HG03039 (cell line): ENCODE data around the gene SPAG16.

ENCODE experiments used
- ATAC-seq: cut with Tn5 transposase; IDR thresholded peaks from one replicate; pipeline ENCODE4 v1.9.1; 2021; ENCODE audit warnings: mild to moderate bottlenecking, moderate library complexity; ENCODE audit not compliant: unreplicated experiment

SPAG16 gene

DNA sequence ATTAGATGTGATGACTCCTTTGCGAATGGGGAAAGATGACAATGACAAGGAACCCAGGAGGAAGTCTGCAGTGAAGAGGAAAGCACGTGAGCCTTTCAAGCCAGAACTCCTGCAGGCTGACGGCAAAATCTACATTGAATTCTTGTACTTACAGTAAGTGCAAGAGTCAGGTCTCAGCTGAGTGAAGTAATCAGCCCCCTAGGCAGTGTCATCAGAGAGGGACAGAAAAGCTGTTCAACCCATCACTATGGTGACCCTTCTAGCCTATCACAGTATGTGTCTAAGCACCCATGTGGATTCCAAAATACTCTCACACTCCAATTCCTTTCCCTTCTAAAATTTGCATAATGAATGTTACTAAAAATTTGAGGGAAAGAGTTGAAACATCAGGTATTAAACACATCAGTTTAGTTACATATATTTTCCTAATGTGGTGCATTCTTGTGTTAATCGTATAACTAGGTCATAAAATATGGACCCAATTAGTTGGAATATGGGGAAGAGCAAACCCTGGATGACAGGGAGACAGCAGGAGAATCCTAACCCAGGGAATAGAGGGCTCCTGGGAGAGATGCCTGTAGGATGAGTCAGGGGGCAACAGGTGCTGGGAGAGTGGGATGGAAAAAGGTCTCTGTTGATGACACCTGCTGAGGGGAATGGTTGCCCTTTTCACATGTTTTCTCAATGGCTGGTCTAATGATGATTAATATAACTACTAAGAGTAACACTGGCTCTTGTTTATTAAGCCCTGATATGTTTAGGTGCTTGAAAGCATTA, 1166.0 kb downstream of the SPAG16 start:
- ATAC-seq: no peak

DNA sequence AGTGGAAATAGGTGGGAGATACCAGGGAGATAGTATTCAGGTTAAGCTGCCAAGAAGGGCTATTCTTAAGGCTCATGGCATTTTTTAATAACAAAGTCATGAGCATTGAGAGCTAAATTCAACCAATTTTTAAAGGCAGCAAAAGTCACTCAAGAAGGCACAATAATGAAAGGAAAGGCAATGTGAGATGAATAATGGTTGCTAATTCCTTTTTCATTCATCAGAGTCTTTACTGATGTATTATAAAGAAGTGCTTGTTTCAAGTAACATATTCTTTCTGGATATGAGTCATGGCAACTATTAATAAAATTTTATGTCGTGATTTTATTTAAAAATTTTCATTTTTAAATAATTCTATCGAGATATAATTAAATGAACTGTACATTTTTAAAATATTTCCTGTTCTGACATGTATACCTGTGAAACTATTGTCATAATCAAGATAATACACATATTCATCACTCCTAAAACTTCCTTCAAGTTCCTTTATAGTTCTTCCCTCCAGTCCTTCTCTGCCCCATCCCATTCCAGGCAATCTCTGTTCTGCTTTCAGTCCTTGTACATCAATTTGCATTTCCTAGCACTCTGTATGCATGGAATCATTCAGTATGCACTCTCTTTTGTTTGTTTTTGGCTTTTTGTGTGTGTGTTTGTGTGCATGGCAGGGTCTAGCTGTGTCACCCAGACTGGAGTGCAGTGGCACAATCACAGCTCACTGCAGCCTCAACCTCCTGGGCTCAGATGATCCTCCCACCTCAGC, 1167.4 kb downstream of the SPAG16 start:
- ATAC-seq: no peak
